RKO (cell line): ENCODE measurements around the gene ZNF177.
"Not testable (repeated sequence)": the region's sequence is repeated elsewhere in the genome, so short reads cannot be mapped to it uniquely, and the experiment has no call there.

Experiments used
- DNase-seq: peaks from one replicate; pipeline ENCODE4 v3.0.0-alpha.2; 2016; ENCODE audit warnings: low spot score

ZNF177 gene

DNA sequence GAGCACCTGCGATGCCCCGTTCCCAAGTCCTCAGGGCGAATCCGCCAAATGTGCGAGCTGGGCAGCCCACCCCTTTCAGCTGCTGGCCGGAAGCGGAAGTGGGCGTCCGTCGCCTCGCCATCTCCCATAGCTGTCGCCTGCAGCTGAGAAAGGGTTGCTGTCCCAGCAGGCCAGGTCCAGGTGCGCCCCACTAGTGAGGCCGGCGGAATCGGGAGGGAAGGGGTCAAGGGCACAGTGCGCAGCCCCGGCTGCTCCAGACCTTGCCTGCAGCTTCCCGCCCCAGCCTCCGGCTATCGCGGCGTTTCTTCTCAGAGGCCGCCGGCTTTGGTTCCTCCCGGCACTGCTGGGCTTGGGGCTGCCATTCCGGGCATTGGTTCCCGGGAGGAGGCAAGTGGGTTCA is at the start of gene ZNF177:
TSS of gene ZNF177 (plus strand) at position 109 of the 400 bp plus-strand sequence. CDS start 15,299 bp downstream, outside the sequence.
- no peak for DNase-seq

DNA sequence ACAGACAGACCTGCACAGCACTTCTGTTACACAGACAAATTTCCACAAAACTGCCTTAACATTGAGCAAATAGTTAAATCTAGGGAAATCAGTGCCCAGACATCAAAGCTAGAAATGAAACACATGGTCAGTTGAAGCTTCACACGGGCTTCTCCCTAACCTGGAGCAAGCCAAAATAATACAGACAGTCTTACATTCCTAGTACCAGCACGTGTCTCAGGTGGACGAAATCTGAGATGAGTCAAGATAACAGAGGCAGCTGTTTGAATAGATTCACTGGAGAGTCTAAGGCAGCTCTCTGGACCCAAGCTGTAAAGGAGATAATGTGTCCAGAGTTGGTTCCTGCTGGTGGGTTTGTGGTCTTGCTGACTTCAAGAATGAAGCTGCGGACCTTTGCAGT is 49.1 kb upstream of the ZNF177 start:
- no peak for DNase-seq

DNA sequence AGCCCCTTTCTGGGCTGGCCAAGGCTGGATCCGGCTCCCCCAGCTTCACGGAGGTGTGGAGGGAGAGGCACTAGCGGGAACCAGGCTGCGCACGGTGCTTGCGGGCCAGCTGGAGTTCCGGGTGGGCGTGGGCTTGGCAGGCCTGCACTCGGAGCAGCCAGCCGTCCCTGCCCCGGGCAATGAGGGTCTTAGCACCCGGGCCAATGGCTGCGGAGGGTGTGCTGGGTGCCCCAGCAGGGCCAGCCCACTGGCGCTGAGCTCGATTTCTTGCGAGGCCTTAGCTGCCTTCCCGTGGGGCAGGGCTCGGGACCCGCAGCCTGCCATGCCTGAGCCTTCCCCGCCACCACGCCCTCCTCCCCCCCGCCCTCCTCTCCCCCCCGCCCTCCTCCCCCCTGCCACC is 41.5 kb upstream of the ZNF177 start:
- no peak for DNase-seq

DNA sequence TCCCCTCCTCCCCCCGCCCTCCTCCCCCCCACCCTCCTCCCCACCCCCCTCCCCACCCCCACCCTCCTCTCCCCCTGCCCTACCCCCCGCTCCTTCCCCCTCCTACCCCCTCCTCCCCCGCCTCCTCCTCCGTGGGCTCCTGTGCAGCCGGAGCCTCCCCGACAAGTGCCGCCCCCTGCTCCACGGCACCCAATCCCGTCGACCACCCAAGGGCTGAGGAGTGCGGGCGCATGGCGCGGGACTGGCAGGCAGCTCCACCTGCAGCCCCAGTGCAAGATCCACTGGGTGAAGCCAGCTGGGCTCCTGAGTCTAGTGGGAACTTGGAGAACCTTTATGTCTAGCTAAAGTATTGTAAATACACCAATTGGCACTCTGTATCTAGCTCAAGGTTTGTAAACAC is 41.1 kb upstream of the ZNF177 start:
- DNase-seq: not testable (repeated sequence)

DNA sequence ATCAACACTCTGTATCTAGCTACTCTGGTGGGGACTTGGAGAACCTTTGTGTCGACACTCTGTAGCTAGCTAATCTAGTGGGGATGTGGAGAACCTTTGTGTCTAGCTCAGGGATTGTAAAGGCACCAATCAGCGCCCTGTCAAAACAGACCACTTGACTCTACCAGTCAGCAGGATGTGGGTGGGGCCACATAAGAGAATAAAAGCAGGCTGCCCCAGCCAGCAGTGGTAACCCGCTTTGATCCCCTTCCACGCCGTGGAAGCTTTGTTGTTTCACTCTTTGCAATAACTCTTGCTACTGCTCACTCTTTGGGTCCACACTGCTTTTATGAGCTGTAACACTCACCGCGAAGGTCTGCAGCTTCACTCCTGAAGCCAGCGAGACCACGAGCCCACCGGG is 40.6 kb upstream of the ZNF177 start:
- not testable (repeated sequence) for DNase-seq

DNA sequence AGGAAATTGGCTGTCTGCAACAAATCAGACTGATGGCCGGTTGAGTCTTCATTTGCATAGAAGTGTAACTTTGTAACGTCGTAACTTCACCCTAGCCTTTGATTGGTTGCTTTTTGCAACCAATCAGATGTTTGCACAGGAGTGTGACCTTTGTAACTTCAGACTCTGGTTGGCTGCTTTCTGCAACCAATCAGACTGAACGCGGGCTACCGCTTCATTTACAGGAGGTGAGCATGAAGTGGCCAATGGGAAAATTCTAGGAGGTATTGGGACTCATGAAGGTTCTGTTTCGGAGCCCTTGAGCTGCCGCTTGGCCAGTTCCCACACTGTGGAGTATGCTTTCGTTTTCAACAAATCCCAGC is 39.3 kb upstream of the ZNF177 start:
- peak; percentile 91 for DNase-seq

DNA sequence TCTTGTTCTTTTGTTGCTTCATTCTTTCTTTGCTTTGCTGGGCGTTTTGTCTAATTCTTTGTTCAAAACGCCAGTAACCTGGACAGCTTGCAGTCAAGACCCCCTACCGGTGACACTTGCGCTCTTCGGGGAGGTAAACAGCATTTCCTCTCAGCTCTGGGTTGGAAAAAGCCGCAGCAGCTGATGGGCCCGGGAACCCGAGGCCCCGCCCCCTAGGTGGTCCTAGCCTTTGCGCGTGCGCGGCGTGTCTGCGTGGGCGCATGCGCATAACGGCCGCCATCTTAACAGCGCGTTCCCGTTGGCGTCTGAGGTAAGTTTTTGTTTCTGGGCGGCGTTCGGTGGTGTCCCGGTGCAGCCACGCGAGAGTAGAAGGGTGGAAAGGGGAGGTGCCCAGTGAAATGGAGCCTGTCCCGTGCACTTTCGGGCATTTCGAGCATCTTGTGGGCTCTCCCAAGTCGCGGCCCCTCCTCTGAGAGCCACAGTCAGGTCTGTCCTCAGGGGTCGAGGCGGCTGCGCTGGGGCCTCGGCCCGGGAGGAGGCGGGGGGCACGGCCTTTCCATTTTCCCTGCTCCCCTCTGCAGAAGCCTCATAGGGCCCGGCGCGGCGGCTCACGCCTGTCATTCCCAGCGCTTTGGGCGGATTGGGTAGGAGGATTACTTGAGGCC is 38.8 kb upstream of the ZNF177 start, which contains the start of gene ZNF559:
TSS of gene ZNF559 (plus strand) at position 261 of the 665 bp plus-strand sequence. CDS start 14,371 bp downstream, outside the sequence.
- peak; percentile 90 for DNase-seq

DNA sequence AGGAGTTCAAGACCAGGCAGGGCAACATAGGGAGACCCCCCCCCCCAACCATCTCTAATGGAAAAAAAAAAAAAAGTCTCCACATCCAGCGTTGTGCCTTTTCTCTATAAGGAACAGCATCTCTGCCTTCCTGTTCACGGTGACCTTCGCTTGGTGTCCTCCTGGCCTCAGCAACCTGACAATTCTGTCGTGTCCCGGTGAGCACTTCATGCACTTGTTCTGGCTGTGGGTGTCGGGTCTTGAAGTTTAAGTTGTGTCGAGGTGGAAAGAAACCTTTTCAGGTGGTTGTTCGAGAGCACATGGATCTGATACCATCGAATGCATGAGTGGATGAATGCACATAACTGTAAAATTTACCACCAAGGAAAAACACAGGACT is 38.2 kb upstream of the ZNF177 start:
- peak; percentile 12 for DNase-seq

DNA sequence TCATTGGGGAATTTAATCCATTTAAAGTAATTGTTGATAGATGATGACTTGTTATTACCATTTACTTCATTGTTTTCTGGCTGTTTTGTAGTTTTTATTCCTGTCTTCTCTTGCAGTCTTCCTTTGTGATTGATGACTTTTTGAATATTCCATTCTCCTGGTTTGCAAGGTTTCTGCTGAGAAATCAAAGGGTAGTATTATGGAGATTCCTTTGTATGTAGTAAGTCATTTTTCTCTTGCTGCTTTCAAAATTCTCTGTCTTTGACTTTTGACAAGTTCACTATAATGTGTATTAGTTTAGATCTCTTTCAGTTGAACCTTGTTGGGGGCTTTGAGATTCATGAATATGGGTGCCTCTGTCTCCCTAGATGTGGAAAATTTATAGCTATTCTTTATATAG is 32.8 kb upstream of the ZNF177 start:
- no peak for DNase-seq

DNA sequence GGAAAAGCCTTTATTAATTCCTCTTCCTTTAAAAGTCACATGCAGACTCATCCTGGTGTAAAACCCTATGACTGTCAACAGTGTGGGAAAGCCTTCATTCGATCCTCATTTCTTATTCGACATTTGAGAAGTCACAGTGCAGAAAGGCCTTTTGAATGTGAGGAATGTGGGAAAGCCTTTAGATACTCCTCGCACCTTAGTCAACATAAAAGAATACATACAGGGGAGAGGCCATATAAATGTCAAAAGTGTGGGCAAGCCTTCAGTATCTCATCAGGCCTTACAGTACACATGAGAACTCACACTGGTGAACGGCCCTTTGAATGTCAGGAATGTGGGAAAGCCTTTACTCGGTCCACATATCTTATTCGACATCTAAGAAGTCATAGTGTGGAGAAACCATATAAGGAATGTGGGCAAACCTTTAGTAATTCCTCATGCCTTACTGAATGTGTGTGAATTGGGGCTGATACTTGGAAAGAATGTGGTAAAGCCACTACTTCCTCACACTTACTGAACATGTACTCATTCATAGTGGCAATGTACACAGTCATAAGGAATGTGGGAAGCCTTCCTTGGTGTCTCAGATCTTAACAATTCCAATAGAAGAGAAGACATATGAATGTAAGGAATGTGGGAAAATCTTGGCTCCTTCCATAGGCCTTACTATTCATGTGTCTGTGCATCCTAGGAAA is 20.1 kb upstream of the ZNF177 start:
- DNase-seq: peak; percentile 67

DNA sequence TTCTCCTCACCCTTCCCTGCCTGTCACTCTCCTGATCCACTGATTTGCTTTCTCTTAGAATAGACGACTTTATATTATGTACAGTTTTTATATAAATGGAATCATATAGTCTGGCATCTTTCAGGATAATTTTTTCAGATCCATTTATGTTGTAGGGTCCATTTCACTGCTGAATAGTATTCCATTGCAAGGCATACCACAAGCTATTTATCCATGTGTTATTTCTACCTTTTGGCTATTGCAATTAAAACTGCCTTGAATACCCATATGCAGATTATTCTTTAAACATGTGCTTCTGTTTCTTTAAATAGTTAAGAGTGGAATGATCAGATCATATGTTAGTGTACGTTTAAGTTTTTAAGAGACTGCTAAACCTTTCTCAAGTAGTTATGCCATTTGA is 17.8 kb upstream of the ZNF177 start:
- no peak for DNase-seq

DNA sequence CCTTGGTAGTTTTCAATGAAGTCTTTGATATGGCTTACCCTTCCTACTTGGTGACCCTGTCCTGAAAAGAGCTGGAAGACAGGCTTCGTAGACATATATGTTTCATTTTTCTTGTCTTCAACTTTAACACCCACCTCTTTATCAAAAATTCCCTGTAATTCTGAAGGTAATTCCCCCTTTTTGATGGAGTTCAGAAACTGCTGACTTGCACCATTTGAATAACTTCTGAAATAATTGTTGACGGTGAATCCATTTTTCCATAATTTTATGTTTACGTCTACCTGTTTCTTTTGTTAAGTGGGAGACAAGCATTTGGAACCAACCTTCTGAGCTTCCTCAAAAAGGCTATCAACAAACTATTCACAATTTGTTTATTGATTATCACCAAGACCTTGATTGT is 14.6 kb upstream of the ZNF177 start:
- no peak for DNase-seq

DNA sequence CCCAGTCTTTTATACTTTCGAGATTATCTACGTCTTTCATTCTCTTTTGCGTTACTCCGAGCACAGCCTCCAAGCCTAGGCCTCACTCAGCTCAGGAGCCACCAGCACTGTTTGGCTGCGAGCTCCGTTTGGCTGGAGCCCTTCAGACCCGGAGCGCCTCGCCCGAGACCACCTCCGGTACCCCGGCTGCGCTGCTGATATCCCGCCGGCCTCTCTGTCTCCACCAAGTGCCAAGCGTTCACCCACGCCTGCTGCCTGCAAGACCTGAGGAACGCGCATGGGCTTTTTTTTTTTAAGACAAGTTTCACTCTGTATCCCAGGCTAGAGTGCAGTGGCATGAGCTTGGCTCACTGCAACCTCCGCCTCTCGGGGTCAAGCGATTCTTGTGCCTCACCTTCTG is 14.1 kb upstream of the ZNF177 start:
- no peak for DNase-seq

DNA sequence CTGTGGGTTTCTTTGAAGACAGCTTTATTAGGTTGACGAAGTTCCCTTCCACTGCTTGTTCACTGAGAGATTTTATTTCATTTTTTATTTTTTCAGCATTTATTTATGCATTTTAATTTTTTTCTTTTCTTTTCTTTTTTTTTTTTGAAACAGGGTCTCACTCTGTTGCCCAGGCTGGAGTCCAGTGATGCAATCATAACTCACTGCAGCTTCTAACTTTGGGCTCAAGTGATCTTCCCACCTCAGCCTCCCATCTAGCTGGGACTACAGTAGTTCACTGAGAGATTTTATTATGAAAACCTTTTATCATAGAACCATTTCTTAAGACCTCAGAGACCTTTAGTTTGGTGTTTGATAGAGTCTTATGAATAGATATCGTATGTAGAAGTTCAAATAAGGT is 10.3 kb upstream of the ZNF177 start:
- DNase-seq: no peak

DNA sequence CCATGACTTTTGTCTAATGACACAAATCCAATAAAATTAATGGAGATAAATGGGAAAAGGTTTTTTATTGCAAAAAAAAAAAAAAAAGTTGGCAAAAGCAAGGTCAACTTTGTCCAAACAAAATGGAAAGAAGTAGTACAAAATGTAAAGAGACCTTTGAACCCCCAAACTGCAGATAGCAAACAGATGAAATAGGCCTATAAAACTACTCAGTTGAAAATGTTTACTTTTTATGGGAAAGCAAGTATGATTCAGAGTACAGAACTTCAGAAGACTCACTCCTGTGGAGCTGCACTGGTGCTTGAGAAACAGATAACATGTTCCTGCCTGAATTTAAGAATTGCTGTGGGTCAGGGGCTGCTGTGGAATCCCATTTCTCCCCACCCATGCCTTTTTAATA is 9.8 kb upstream of the ZNF177 start:
- DNase-seq: peak; percentile 20

DNA sequence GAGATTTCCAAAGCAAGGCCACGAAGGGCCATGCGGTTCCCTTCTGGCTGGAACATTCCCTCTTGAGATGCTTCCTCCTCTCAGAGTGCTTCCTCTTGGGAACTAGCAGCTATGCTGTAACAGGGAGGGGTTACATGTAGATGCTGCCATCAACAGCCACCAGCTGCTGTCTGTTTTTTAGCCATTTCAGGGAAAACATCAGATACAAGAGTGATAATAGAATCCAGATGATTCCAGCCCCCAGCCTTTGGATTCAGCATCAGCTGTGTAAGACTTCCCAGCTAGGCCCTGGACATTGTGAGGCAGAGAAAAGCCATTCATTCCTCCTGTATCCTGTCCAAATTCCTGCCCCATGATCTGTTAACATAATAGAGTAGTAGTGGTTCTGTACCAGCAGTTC is 8.2 kb upstream of the ZNF177 start:
- no peak for DNase-seq

DNA sequence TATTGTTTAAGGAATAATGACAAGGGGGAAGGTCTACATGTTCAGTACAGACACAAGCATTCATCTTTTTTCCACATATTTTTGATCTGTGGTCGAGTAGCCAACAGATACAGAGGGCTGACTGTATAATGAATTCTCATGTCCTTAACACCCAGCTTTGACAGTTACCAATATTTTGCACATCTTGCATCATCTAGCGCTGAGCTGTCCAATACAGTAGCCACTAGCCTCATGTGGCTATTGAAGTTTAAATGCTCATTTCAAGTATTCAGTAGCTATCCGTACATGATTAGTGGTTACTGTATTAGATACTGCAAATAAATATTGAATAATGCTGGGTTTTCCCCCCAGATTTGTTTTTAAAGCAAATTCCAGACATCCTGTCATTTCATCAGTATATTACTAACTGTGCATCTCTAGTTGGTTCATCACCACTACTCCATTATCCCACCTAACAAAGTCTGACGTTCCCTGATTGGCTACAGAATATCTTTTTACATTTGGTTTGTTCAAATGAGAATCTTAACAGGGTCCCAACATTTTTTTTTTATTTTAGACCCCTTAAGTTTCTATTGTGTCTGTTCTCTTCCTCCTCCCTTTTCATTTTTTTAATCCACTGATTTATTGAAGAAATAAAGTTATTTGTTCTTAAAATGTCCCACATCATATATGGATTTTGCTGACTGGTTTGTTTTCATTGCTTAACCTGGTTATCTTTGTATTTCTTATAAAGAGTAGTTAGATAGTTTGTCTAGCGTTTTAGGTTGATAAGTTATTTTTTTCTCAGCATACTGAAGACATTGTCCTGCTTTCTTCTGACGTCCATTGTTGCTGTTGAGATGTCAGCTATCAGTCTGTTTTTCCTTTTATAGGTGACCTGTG is 8.2 kb downstream of the ZNF177 start:
- DNase-seq: peak; percentile 60

DNA sequence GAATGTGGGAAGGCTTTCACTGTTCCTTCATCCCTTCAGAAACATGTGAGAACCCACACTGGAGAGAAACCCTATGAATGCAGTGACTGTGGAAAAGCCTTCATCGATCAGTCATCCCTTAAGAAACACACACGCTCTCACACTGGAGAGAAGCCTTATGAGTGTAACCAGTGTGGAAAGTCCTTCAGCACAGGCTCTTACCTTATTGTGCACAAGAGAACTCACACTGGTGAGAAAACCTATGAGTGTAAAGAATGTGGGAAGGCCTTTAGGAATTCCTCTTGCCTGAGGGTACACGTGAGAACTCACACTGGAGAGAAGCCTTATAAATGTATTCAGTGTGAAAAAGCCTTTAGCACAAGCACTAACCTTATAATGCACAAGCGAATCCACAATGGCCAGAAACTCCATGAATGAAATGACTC is 18.6 kb downstream of the ZNF177 start:
- DNase-seq: no peak

DNA sequence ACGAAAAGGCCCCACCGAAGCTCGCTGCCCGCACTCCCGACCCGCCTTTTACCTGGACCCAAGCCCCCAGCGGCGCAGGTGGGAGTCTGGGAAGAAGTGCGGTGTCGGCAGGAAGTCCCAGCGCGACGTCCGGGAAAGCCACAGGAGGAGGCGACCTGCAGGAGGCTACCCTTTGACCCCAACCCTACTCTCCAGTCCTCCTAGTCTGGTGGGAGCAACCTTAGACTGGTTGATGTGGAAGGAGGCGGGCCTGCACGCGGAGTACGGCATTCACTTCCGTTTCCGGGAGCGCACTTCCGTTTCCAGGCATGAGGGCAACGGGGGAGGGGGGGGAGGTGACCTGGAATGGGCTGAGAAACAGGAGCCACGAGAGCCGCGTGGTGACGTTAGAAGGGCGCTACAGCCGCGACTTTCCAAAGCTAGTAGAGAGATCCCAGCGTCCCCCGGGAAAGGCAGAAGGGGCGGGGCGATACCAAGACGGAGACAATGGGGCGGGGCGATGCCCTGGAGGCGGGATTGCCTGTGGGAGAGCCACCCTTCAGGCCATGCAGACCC is 44.1 kb downstream of the ZNF177 start:
- DNase-seq: no peak

DNA sequence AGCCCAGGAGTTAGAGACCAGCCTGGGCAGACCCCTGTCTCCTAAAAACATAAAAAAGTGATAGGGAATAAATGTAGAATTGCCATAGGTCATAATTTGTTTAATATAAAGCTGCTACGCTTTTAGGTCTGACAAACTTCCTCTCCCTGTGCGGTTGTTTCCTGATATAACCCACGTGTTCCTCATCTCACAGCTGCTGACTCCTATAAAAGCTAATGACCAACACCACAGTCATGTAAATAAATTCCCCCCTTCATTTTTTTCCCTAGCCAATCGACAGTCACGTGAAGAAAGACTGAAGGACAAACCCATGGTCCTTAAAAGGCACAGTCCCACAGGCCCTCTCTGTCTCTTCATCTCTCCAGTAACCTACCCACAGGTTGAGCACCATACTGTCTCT is 45.0 kb downstream of the ZNF177 start:
- peak; percentile 78 for DNase-seq

DNA sequence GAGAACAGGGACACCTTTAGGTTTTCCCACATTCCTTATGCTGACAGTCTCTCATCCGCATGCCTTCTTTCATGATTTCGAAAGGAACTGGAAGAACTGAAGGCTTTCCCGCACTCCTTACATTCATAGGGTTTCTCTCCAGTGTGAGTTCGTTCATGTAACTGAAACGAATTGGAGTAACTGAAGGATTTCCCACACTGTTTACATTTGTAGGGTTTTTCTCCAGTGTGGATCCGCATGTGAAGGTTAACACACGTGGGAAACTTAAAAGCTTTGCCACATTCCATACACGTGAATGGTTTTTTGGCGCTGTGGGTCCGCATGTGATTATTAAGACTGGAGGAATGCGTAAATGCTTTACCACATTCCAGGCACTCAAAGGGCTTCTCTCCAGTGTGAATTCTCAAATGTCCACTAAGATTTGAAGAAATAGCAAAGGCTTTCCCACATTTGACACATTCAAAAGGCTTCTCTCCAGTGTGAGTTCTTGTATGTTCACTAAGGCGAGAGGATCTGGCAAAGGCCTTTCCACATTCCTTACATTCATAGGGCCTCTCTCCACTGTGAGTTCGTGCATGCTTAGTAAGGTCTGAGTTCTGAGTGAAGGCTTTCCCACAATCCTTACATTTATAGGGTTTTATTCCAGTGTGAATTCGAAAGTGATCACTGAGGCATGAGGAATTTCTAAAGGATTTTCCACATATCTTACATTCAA is 50.6 kb downstream of the ZNF177 start:
- no peak for DNase-seq

DNA sequence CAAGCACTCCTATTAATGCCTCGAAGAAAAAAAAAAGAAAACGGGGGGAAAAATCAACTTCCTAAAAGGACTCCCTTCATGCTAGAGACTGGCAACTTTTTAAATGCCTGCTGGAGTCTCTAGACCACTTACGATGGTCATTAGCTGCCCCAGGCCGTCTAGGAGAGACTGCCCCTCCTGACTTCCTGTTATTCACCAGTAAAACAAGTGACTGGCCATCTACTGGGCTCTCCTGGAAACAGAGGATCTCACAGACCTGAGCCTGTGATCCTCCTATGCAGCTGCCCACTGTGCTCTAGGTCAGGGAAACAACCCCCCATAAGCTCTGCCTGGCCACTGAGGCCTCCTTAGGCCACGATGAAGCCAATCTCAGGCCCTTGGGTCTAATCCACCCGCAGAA is 65.1 kb downstream of the ZNF177 start:
- DNase-seq: no peak
